Left renal cortex interstitium (tissue), 4 donors: ENCODE measurements around the gene PADI4. TPM values are rescaled to one million over a fixed set of nuclear protein-coding genes. Genes with fewer than 3 reads are reported as not detected.

Experiments
- DNase-seq, 4 donors: peaks; one replicate each; pipeline ENCODE4 v3.0.0-alpha.2; 2013; ENCODE audit warnings: low read depth in 4 of 4, low spot score in 2 of 4, missing footprints in 1 of 4
- polyA plus RNA-seq, 4 donors: library from polyadenylated mRNA; unstranded; fragments of 120-200 nt; gene quantifications; one replicate each; pipeline ENCODE4 v1.2.1, GENCODE V29; 2013; ENCODE audit not compliant: insufficient read length in 4 of 4

Gene PADI4
- polyA plus RNA-seq, 4 donors = 0.35 to 1.8 (median 1.0) TPM

GRCh38 chr1:17282836-17283235 lies 25.2 kb upstream of the PADI4 start:
- DNase-seq = no peak

GRCh38 chr1:17286646-17287045 lies 21.4 kb upstream of the PADI4 start:
- no peak for DNase-seq

GRCh38 chr1:17287130-17287776 lies 20.7 kb upstream of the PADI4 start:
- DNase-seq = no peak

GRCh38 chr1:17289721-17290120 lies 18.3 kb upstream of the PADI4 start:
- DNase-seq = no peak

GRCh38 chr1:17290553-17290952 lies 17.4 kb upstream of the PADI4 start:
- no peak for DNase-seq

GRCh38 chr1:17292299-17293160 lies 15.5 kb upstream of the PADI4 start:
- DNase-seq = no peak

- no peak for DNase-seq
Measured at GRCh38 chr1:17293681-17294425, 14.1 kb upstream of the PADI4 start.

- no peak for DNase-seq
Measured at GRCh38 chr1:17295292-17295691, 12.7 kb upstream of the PADI4 start.

GRCh38 chr1:17296086-17296485 lies 11.9 kb upstream of the PADI4 start:
- no peak for DNase-seq

GRCh38 chr1:17297991-17298390 lies 10.0 kb upstream of the PADI4 start:
- DNase-seq = no peak

- no peak for DNase-seq
Measured at GRCh38 chr1:17301767-17302166, 6.2 kb upstream of the PADI4 start.

- DNase-seq = no peak
Measured at GRCh38 chr1:17304151-17304825, 3.7 kb upstream of the PADI4 start.

GRCh38 chr1:17304826-17305175 lies 3.2 kb upstream of the PADI4 start:
- DNase-seq = no peak

- no peak for DNase-seq
Measured at GRCh38 chr1:17305576-17306095, 2.4 kb upstream of the PADI4 start.

GRCh38 chr1:17306407-17306806 lies 1.6 kb upstream of the PADI4 start:
- no peak for DNase-seq

- no peak for DNase-seq
Measured at GRCh38 chr1:17306921-17307320, 1.1 kb upstream of the PADI4 start.

GRCh38 chr1:17307329-17307728 lies 668 bp upstream of the PADI4 start:
- no peak for DNase-seq

- no peak for DNase-seq
Measured at GRCh38 chr1:17308593-17308992, 596 bp downstream of the PADI4 start.

- DNase-seq = no peak
Measured at GRCh38 chr1:17309426-17310067, 1.6 kb downstream of the PADI4 start.

GRCh38 chr1:17310068-17310640 lies 2.2 kb downstream of the PADI4 start:
- no peak for DNase-seq
